HFFc6 (cell line): ENCODE measurements around the gene KRTAP12-2. TPM values are rescaled to one million over a fixed set of nuclear protein-coding genes. Genes with fewer than 3 reads are reported as not detected.

ENCODE experiments used
- DNase-seq: peaks from one replicate; pipeline ENCODE4 v3.0.0-alpha.2; 2018
- H3K27ac Mint-ChIP-seq: 2 replicates; pipeline ENCODE4 v1.8.0; 2020; ENCODE audit warnings: mild to moderate bottlenecking, mixed read lengths
- H3K27me3 Mint-ChIP-seq: 2 replicates; pipeline ENCODE4 v1.8.0; 2021; ENCODE audit warnings: mild to moderate bottlenecking, moderate library complexity, mixed read lengths; ENCODE audit not compliant: insufficient read depth
- H3K36me3 Mint-ChIP-seq: 2 replicates; pipeline ENCODE4 v1.8.0; 2021; ENCODE audit warnings: low read depth, mixed read lengths
- H3K4me1 Mint-ChIP-seq: 2 replicates; pipeline ENCODE4 v1.8.0; 2020; ENCODE audit warnings: low read depth, mixed read lengths
- H3K4me3 Mint-ChIP-seq: 2 replicates; pipeline ENCODE4 v1.8.0; 2020; ENCODE audit warnings: mild to moderate bottlenecking, moderate library complexity, mixed read lengths
- H3K9me3 Mint-ChIP-seq: 2 replicates; pipeline ENCODE4 v1.8.0; 2020; ENCODE audit warnings: mild to moderate bottlenecking, mixed read lengths
- total RNA-seq, 6 experiments: library from RNA; stranded (reverse); fragmentation: NEBNext Ultra II Directional; extraction: Animal tissue kit (Norgen Biotek cat#: 25700); gene quantifications; 2 replicates in 1 of 6; 3 replicates in 5 of 6; pipeline ENCODE4 v1.2.3, GENCODE V29; 2021
- TF ChIP-seq, protein P1 (sequence below): fragments of 200-600 bp; sonication (generic); IDR thresholded peaks from 2 replicates; pipeline ENCODE4 v1.5.0; 2021; ENCODE audit warnings: antibody characterized with exemption, mild to moderate bottlenecking

The KRTAP12-2 gene
- total RNA-seq, 6 experiments from 2014 or later: not detected

DNA sequence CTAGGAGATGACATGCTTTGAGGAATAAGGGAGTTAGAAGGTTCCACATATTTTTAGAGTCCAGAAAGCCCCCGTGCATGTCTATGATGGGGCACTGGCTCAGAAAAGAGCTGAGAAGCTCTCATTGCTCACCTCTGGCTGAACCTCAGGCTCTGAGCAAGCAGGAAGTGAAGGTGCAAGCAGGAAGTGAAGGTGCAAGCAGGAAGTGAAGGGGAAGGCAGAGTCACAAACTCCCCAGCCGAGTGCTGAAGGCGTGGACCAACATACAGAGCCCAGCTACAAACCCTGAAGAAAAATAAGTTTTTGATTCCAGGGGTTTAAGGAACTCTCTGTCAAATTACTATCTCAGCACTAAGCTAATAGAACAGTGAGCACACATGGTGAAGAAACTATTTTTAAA lies 47.8 kb downstream of the KRTAP12-2 start:
- no peaks in the 10 kb centered on the region; the same call in 1 of the 2 replicates for H3K27me3 Mint-ChIP-seq
- no peak overlapping the region for H3K27ac Mint-ChIP-seq
- peaks cover 6% of the 10 kb centered on the region; the same call in 1 of the 2 replicates for H3K36me3 Mint-ChIP-seq
- TF ChIP-seq, protein P1, sequence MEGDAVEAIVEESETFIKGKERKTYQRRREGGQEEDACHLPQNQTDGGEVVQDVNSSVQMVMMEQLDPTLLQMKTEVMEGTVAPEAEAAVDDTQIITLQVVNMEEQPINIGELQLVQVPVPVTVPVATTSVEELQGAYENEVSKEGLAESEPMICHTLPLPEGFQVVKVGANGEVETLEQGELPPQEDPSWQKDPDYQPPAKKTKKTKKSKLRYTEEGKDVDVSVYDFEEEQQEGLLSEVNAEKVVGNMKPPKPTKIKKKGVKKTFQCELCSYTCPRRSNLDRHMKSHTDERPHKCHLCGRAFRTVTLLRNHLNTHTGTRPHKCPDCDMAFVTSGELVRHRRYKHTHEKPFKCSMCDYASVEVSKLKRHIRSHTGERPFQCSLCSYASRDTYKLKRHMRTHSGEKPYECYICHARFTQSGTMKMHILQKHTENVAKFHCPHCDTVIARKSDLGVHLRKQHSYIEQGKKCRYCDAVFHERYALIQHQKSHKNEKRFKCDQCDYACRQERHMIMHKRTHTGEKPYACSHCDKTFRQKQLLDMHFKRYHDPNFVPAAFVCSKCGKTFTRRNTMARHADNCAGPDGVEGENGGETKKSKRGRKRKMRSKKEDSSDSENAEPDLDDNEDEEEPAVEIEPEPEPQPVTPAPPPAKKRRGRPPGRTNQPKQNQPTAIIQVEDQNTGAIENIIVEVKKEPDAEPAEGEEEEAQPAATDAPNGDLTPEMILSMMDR: no peak
- no peaks in the 10 kb centered on the region for H3K4me1 Mint-ChIP-seq
- no peak overlapping the region for H3K4me3 Mint-ChIP-seq
- H3K9me3 Mint-ChIP-seq: peaks cover 44% of the 10 kb centered on the region
- no peak for DNase-seq

DNA sequence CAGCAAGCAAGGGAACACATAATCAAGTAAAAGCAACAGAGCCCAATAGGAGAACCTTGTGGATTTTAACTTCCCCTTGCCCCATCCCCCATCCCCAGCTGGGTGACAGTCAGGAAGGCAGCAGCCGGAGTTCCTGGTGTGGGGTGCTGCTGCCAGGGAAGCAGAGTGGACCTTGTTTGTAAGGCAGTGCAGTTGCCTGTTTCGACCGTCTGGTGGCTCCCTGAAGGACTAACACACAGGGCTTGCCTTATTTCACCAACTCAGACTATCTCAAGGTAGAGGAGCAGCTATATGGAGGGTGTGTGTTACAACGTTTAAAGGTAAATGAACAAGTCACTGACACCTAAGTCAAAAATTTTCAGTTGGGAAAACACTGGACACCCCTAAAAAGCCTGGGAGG lies 48.2 kb downstream of the KRTAP12-2 start:
- Mint-ChIP-seq H3K9me3 (peaks cover 41% of the 10 kb centered on the region), H3K36me3 (peaks cover 2% of the 10 kb centered on the region; the same call in 1 of the 2 replicates)

DNA sequence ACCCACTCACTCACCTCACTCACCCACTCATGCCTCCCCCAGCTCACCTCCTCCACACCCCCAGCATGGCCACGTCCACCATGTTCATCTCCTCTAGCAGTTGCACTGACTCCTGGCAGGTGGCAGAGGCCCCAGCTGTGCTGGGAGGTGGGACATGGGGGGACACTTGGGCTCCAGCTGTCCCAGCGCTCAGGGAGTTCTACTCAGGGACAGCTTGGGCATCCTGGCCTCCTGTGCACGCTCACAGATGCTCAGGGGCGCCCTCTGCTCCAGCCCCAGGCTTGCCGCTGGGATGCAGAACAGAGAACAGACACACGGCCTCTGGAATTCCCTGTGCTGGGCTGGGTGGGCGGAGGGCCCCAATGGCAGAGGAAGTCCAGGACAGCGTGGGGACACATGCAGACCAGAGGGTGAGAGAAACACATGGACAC lies 49.6 kb downstream of the KRTAP12-2 start:
- Mint-ChIP-seq H3K27me3 (no peaks in the 10 kb centered on the region; the same call in 1 of the 2 replicates), H3K4me1 (no peaks in the 10 kb centered on the region), H3K9me3 (peaks cover 44% of the 10 kb centered on the region), H3K4me3 (no peak overlapping the region), H3K27ac (no peak overlapping the region), H3K36me3 (no peaks in the 10 kb centered on the region)
- TF ChIP-seq, protein P1: no peak
- no peak for DNase-seq

More for the DNA sequence above, 48.2 kb downstream of the KRTAP12-2 start:
- DNase-seq: no peak
- H3K4me3 Mint-ChIP-seq: no peak overlapping the region
- no peaks in the 10 kb centered on the region; the same call in 1 of the 2 replicates for H3K27me3 Mint-ChIP-seq
- H3K4me1 Mint-ChIP-seq: no peaks in the 10 kb centered on the region
- TF ChIP-seq, protein P1: peak; percentile 35; the same call in 1 of the 2 replicates
- H3K27ac Mint-ChIP-seq: no peak overlapping the region

DNA sequence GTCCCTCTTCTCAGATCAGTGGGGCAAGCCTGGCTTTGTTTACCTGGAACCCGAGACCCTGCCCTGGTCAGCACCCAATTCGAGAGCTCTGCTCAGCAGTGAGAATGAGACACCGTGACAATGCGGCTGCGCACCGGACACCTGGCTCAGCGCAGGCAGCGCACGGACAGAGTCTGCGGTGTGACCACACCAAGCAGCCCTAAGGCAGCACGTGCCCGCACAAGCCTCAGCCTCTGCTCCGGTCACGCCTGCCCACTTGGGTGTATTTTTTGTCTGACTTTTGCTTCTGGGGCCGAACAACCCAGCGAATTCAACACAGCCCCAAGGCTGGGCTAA lies 50.2 kb downstream of the KRTAP12-2 start:
- no peaks in the 10 kb centered on the region for H3K4me1 Mint-ChIP-seq
- H3K36me3 Mint-ChIP-seq: peaks cover under 1% of the 10 kb centered on the region; the same call in 1 of the 2 replicates
- H3K27me3 Mint-ChIP-seq: no peaks in the 10 kb centered on the region; the same call in 1 of the 2 replicates
- H3K4me3 Mint-ChIP-seq: no peak overlapping the region
- peaks cover 47% of the 10 kb centered on the region for H3K9me3 Mint-ChIP-seq
- no peak overlapping the region for H3K27ac Mint-ChIP-seq
- DNase-seq: no peak
- TF ChIP-seq, protein P1: no peak

Other genes starting within 250 kb of the KRTAP12-2 start
- gene LRRC3, start 211.4 kb downstream of the KRTAP12-2 start, total RNA-seq: not detected
- gene KRTAP10-1, start 126.7 kb downstream of the KRTAP12-2 start, total RNA-seq: not detected
- not detected for gene KRTAP10-2, start 115.4 kb downstream of the KRTAP12-2 start, total RNA-seq
- gene KRTAP10-3, start 108.1 kb downstream of the KRTAP12-2 start, total RNA-seq: not detected
- gene KRTAP10-4, start 93.2 kb downstream of the KRTAP12-2 start, total RNA-seq: not detected
- gene KRTAP10-5, start 86.3 kb downstream of the KRTAP12-2 start, total RNA-seq: not detected
- gene KRTAP10-6, start 74.4 kb downstream of the KRTAP12-2 start, total RNA-seq: not detected
- not detected for gene KRTAP10-7, start 66.3 kb downstream of the KRTAP12-2 start, total RNA-seq
- not detected for gene KRTAP10-8, start 54.8 kb downstream of the KRTAP12-2 start, total RNA-seq
- not detected for gene KRTAP10-9, start 39.8 kb downstream of the KRTAP12-2 start, total RNA-seq
- not detected for gene KRTAP10-10, start 29.6 kb downstream of the KRTAP12-2 start, total RNA-seq
- gene KRTAP10-11, start 20.5 kb downstream of the KRTAP12-2 start, total RNA-seq: not detected
- not detected for gene KRTAP12-4, start 12.3 kb downstream of the KRTAP12-2 start, total RNA-seq
- not detected for gene KRTAP12-3, start 9.0 kb downstream of the KRTAP12-2 start, total RNA-seq
- not detected for gene KRTAP12-1, start 15.2 kb upstream of the KRTAP12-2 start, total RNA-seq
- not detected for gene KRTAP10-12, start 30.2 kb upstream of the KRTAP12-2 start, total RNA-seq
- gene TSPEAR, start 44.6 kb upstream of the KRTAP12-2 start, total RNA-seq: not detected
- gene UBE2G2, start 134.9 kb upstream of the KRTAP12-2 start, total RNA-seq: 10 to 100 TPM; 53.5 to 73.3 (median 61.0) TPM
- 100 to 1,000 TPM; 116 to 160 (median 147) TPM for gene SUMO3, start 151.1 kb upstream of the KRTAP12-2 start, total RNA-seq
- 100 to 1,000 TPM; 241 to 290 (median 277) TPM for gene PTTG1IP, start 206.8 kb upstream of the KRTAP12-2 start, total RNA-seq